ENCODE results near the gene ENTHD1.

DNA sequence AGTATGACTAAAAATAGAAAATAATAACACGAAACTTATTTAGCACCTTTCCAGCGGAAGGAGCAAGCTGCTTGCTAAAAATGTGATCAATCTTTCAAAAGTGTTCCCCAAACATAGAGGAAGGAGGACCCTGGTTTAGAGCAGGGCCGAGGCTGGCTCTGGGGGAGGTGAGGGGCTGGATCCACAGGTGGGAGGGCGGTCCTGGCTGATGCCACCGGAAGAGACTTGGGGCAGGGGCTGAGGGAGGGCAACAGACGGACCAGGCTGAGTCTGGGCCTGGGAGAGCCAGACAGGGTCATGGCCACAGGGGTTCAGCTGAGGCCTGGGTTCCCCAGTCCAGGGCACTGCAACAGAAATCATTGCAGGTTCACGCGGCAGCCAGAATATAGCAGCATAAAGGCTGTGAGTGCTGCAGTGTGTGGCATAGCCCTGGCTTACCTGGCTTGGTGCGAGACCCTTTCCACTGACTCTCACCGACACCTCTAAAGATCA is 179.7 kb downstream of the ENTHD1 start:
- TF ChIP-seq CTCF (IDR thresholded peaks at IDR 0.05 in 8 of 11, conservative IDR thresholded peaks at IDR 0.05 in 3 of 11) (no peak), POLR2AphosphoS5 (IDR thresholded peaks at IDR 0.05) (no peak), POLR2A (IDR thresholded peaks at IDR 0.05) (no peak)
